Mucosa of descending colon (tissue), 3 donors: ENCODE results near the gene LIME1. TPM values are rescaled to one million over a fixed set of nuclear protein-coding genes. Genes with fewer than 3 reads are reported as not detected.

ENCODE experiments used
- ATAC-seq: fragments of 200-7000 bp; cut with Tn5 transposase; one replicate; pipeline ENCODE4 v1.9.1; 2020; ENCODE audit warnings: mild to moderate bottlenecking, moderate library complexity
- DNase-seq, 3 donors: peaks; one replicate each; pipeline ENCODE4 v3.0.0-alpha.2; 2020
- H3K36me3 ChIP-seq: fragments of 200-600 bp; one replicate; pipeline ENCODE4 v1.8.0; 2021; ENCODE audit warnings: low read depth, mild to moderate bottlenecking
- H3K4me1 ChIP-seq: fragments of 200-600 bp; one replicate; pipeline ENCODE4 v1.8.0; 2021; ENCODE audit warnings: low read depth, mild to moderate bottlenecking
- H3K4me3 ChIP-seq: fragments of 200-600 bp; one replicate; pipeline ENCODE4 v1.8.0; 2021; ENCODE audit warnings: mild to moderate bottlenecking
- H3K9me3 ChIP-seq: fragments of 200-600 bp; one replicate; pipeline ENCODE4 v1.8.0; 2021; ENCODE audit warnings: mild to moderate bottlenecking
- intact Hi-C, 2 donors: fragments of 100-400 bp; cut with DNase I in 1 of 2; cut with micrococcal nuclease in 1 of 2; formaldehyde crosslinking; loops; one replicate each; pipeline versions ENCODE4 v1.11.0 to v1.11.1; 2022; cut with DNase I, micrococcal nuclease
- total RNA-seq, 3 donors: library from RNA; stranded (reverse); fragmentation: NEBNext Ultra II Directional in 2 of 3; extraction: Animal tissue kit (Norgen Biotek cat#: 25700) in 2 of 3; gene quantifications; one replicate each; pipeline versions ENCODE4 v1.2.1 to v1.2.4, GENCODE V29; 2021 to 2023
- TF ChIP-seq, protein P1 (sequence below): fragments of 200-600 bp; IDR thresholded peaks from one replicate; pipeline ENCODE4 v1.8.0; 2022; ENCODE audit warnings: antibody characterized with exemption, mild to moderate bottlenecking
- donor health status: DM: no; HTN: no; CAD: no; lungs with moderate emphysema.
- donor health status: DM: no; HTN: no; CAD: no.
- donor health status: DM: no; HTN: yes; CAD: no.

The LIME1 gene
- total RNA-seq, 3 donors from 2014 or later = 10.4 to 11.2 (median 10.8) TPM

DNA sequence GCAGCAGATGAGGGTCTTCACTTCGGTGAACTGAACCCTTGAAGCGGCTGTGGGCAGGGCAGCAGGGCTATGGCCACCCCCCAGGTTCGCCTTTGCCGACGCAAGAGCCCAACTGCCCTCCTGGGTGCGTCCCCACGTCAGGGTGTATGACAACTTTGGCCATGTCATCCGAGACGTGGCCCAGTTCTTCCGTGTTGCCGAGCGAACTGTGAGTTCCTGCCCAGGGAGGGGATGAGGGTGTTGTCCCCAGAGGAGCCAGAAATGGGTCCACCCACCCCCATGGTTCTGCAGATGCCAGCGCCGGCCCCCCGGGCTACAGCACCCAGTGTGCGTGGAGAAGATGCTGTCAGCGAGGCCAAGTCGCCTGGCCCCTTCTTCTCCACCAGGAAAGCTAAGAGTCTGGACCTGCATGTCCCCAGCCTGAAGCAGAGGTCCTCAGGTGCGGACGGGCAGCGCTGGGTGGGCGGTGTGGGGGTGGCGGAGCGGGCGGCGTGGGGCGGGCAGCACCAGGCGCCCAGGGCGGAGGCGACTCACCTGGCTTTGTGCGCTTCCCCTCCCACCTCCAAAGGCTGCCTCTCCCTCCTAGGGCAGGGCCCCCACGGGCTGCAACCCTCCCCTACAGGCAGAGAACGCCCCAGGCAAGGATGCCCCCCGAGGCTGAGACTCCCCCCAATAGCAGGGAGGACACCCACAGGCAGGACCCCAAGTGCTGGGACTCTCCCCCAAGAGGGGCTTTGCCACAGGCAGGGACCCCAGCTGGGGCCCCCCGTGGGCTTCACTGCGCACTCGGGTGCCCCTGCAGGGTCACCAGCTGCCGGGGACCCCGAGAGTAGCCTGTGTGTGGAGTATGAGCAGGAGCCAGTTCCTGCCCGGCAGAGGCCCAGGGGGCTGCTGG, 46.2 kb upstream of the LIME1 start:
- H3K4me1 ChIP-seq = peaks cover 49% of the 10 kb centered on the region
- H3K9me3 ChIP-seq = no peaks in the 10 kb centered on the region
- H3K4me3 ChIP-seq = no peak overlapping the region
- intact Hi-C loops = no loop called here
- DNase-seq (peak in 1 of 3 donors; percentile 68), ATAC-seq (peak; percentile 39)
- TF ChIP-seq, protein P1, sequence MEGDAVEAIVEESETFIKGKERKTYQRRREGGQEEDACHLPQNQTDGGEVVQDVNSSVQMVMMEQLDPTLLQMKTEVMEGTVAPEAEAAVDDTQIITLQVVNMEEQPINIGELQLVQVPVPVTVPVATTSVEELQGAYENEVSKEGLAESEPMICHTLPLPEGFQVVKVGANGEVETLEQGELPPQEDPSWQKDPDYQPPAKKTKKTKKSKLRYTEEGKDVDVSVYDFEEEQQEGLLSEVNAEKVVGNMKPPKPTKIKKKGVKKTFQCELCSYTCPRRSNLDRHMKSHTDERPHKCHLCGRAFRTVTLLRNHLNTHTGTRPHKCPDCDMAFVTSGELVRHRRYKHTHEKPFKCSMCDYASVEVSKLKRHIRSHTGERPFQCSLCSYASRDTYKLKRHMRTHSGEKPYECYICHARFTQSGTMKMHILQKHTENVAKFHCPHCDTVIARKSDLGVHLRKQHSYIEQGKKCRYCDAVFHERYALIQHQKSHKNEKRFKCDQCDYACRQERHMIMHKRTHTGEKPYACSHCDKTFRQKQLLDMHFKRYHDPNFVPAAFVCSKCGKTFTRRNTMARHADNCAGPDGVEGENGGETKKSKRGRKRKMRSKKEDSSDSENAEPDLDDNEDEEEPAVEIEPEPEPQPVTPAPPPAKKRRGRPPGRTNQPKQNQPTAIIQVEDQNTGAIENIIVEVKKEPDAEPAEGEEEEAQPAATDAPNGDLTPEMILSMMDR = no peak
- no peaks in the 10 kb centered on the region for H3K36me3 ChIP-seq

DNA sequence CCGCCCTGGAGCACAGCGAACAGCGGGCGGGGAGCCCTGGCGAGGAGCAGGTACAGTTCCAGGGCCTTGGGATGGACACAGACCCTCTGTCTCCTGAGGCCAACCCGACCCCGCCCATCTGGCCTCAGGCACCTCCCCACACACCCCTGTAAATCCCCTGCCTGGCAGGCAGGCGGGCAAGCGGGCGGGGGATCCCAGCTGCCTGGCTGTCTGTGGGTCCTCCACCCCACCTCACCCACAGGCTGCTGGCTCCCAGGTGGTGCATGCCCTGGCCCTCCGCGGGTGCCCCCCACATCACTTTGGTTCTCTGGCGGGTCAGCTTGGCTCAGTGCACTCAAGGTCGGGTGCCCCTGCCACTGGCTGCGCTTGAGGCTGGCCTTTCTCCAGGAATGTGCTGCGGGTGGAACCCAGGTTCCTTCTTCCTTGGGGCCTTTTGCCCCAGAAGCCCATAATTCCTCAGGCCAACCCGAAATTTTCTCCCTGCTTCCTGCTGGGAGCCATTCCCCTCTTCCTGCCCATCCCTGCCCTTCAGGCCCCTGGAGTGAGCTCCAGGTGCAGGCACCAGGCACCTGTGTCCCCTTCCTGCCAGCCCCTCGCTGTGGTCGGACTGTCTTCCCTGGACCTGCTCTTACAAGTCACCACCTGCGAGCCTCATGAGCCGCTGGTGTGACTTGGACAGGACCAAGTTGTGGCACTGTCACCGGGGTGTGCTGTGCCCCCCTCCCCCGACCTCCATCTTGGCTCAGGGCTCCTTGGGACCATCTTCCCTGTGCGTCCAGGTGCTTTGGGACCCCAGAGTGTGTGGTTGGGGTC, 45.4 kb upstream of the LIME1 start:
- Histone ChIP-seq H3K4me3 (no peak overlapping the region), H3K9me3 (no peaks in the 10 kb centered on the region), H3K36me3 (no peaks in the 10 kb centered on the region), H3K4me1 (peaks cover 51% of the 10 kb centered on the region)
- TF ChIP-seq, protein P1 = no peak
- intact Hi-C loops = no loop called here
- DNase-seq (peak in 2 of 3 donors; percentile 50 to 70), ATAC-seq (peak; percentile 16)

DNA sequence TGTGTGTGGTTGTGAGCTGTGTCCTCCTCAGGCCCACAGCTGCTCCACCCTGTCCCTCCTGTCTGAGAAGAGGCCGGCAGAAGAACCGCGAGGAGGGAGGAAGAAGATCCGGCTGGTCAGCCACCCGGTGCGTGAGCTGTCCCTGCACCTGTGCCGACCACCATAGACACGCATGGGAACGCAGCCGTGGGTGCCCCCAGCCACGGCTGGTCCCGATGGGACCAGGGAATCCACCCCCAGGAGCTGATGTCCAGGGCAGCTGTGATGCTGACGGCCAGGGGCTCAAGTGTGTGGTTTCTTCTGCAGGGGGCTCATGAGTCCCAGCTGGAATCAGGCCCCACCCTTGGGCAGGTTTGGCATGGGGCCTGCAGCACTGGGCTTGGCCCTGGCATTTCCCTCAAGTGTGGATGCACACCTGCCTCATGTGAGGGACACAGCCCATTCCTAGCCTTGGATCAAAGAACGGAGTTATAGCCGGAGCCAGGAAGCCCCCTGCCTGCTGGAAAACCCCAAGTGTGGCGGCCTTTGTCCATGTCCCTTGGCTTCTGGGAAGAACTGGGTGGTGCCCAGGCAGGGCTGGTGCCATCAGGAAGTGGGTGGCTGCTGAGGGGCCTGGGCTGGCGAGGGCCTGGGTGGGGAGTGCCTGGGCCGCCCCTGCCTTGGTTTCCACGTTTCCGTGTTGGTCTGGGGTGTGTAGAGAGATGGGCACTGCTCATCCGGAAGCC, 44.6 kb upstream of the LIME1 start:
- DNase-seq (peak in 2 of 3 donors; percentile 66 to 81), ATAC-seq (peak; percentile 31)
- peaks cover 53% of the 10 kb centered on the region for H3K4me1 ChIP-seq
- H3K4me3 ChIP-seq = no peak overlapping the region
- intact Hi-C loops = no loop called here
- TF ChIP-seq, protein P1 = no peak
- H3K9me3 ChIP-seq = no peaks in the 10 kb centered on the region
- H3K36me3 ChIP-seq = no peaks in the 10 kb centered on the region

DNA sequence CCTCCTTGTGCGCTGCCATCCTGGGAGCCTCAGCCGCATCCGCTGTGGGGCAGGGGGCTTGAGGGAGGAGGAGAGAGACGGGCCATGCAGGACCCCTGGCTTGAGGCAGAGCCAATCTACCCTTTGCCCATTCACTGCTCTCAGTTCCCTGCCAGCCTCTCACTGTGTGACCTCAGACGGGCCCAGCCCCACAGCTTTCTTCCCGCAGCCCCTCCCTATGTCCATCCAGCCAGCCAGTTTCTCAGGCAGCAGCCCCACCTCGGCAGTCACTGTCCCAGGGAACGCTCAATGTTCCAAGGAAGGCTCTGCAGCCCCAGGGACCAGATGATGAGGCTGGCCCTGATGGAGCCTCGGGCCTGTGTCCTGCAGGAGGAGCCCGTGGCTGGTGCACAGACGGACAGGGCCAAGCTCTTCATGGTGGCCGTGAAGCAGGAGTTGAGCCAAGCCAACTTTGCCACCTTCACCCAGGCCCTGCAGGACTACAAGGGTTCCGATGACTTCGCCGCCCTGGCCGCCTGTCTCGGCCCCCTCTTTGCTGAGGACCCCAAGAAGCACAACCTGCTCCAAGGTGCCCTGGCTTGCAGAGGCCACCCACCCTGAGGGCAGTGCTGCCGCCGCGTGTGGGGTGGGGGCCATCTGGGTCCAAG, 43.9 kb upstream of the LIME1 start:
- H3K9me3 ChIP-seq = no peaks in the 10 kb centered on the region
- no peaks in the 10 kb centered on the region for H3K36me3 ChIP-seq
- H3K4me3 ChIP-seq = no peak overlapping the region
- intact Hi-C loops = no loop called here
- ATAC-seq (peak; percentile 11), DNase-seq (peak in 2 of 3 donors; percentile 57 to 67)
- H3K4me1 ChIP-seq = peaks cover 53% of the 10 kb centered on the region
- TF ChIP-seq, protein P1 = no peak
